Neural progenitor cell (in vitro differentiated cells): ENCODE results near the gene PPP1R9A. TPM values are rescaled to one million over a fixed set of nuclear protein-coding genes. Genes with fewer than 3 reads are reported as not detected.
A peak's percentile ranks its signal among the peaks of the same experiment; 100 is the strongest.

Experiments used
- DNase-seq: peaks from one replicate; pipeline ENCODE4 v3.0.0-alpha.2; 2016; ENCODE audit warnings: low spot score
- H2AFZ ChIP-seq: fragments of 200-600 bp; sonication (generic); replicated peaks from 2 replicates; pipeline ENCODE4 v1.6.1; 2016; ENCODE audit warnings: antibody characterized with exemption
- H3F3A ChIP-seq: fragments of 200-600 bp; sonication (generic); 2 replicates; pipeline ENCODE4 v1.6.1; 2016; ENCODE audit warnings: antibody characterized with exemption, low read depth
- H3K27ac ChIP-seq: fragments of 200-600 bp; sonication (generic); 2 replicates; pipeline ENCODE4 v1.5.1; 2016; ENCODE audit warnings: mild to moderate bottlenecking
- H3K27me3 ChIP-seq: fragments of 200-600 bp; sonication (generic); 2 replicates; pipeline ENCODE4 v1.6.1; 2016; ENCODE audit warnings: mild to moderate bottlenecking, moderate library complexity
- H3K36me3 ChIP-seq: fragments of 200-600 bp; sonication (generic); 2 replicates; pipeline ENCODE4 v1.5.1; 2016
- H3K4me1 ChIP-seq: fragments of 200-600 bp; sonication (generic); 2 replicates; pipeline ENCODE4 v1.6.1; 2016; ENCODE audit warnings: mixed run types
- H3K4me2 ChIP-seq: fragments of 200-600 bp; sonication (generic); 2 replicates; pipeline ENCODE4 v1.6.1; 2016
- H3K4me3 ChIP-seq: fragments of 200-600 bp; sonication (generic); 2 replicates; pipeline ENCODE4 v1.5.1; 2016
- H3K79me2 ChIP-seq: fragments of 200-600 bp; sonication (generic); 2 replicates; pipeline ENCODE4 v1.6.1; 2016; ENCODE audit warnings: low read depth
- H3K9ac ChIP-seq: fragments of 200-600 bp; sonication (generic); 2 replicates; pipeline ENCODE4 v1.6.1; 2016
- H3K9me3 ChIP-seq: fragments of 200-600 bp; sonication (generic); 2 replicates; pipeline ENCODE4 v1.5.1; 2016; ENCODE audit warnings: low read depth
- H4K20me1 ChIP-seq: fragments of 200-600 bp; sonication (generic); 2 replicates; pipeline ENCODE4 v1.6.1; 2016; ENCODE audit warnings: low read depth
- H3K27ac Mint-ChIP-seq: 3 replicates; pipeline ENCODE4 v1.8.0; 2021; ENCODE audit warnings: mixed read lengths
- H3K27me3 Mint-ChIP-seq: 2 replicates; pipeline ENCODE4 v1.8.0; 2022; ENCODE audit warnings: low read depth, mild to moderate bottlenecking, inconsistent platforms, moderate library complexity, mixed read lengths; ENCODE audit not compliant: insufficient read depth
- H3K36me3 Mint-ChIP-seq: 3 replicates; pipeline ENCODE4 v1.8.0; 2021; ENCODE audit warnings: mixed read lengths
- H3K4me1 Mint-ChIP-seq: 3 replicates; pipeline ENCODE4 v1.8.0; 2021; ENCODE audit warnings: mixed read lengths
- H3K4me3 Mint-ChIP-seq: 3 replicates; pipeline ENCODE4 v1.8.0; 2021; ENCODE audit warnings: mild to moderate bottlenecking, moderate library complexity, mixed read lengths
- H3K9me3 Mint-ChIP-seq: 3 replicates; pipeline ENCODE4 v1.8.0; 2020; ENCODE audit warnings: mixed read lengths
- CTCF ChIP-seq: fragments of 200-600 bp; sonication (generic); IDR thresholded peaks from 2 replicates; pipeline ENCODE4 v1.5.1; 2017; ENCODE audit warnings: antibody characterized with exemption, mild to moderate bottlenecking
- EZH2 ChIP-seq: fragments of 200-600 bp; sonication (generic); IDR thresholded peaks from 2 replicates; pipeline ENCODE4 v1.6.1; 2017; ENCODE audit warnings: antibody characterized with exemption, mild to moderate bottlenecking, moderate library complexity
- EZH2phosphoT487 ChIP-seq: fragments of 200-600 bp; sonication (generic); IDR thresholded peaks from 2 replicates; pipeline ENCODE4 v1.6.1; 2017; ENCODE audit warnings: antibody characterized with exemption
- total RNA-seq: library from RNA; depleted of rRNA; stranded (reverse); fragments of >200 nt; gene quantifications from 2 replicates; pipeline ENCODE4 v1.2.3, GENCODE V29; 2015; ENCODE audit warnings: low replicate concordance

Gene PPP1R9A
- total RNA-seq, 1 donor from 2014 or later: 40.7 TPM

- H2AFZ ChIP-seq: no peak overlapping the region
- no peak overlapping the region for H3K4me3 Mint-ChIP-seq
- DNase-seq: no peak
- H3K36me3 ChIP-seq: no peaks in the 10 kb centered on the region
- H3K4me2 ChIP-seq: no peak overlapping the region
- H3K27ac Mint-ChIP-seq: no peak overlapping the region
- H3K36me3 Mint-ChIP-seq: peaks cover 3% of the 10 kb centered on the region
- H3K9me3 ChIP-seq: no peaks in the 10 kb centered on the region
- H3K79me2 ChIP-seq: peaks cover 13% of the 10 kb centered on the region
- TF ChIP-seq EZH2 (no peak), EZH2phosphoT487 (no peak), CTCF (no peak)
- no peak overlapping the region for H3K27ac ChIP-seq
- no peaks in the 10 kb centered on the region for H3K9me3 Mint-ChIP-seq
- no peaks in the 10 kb centered on the region for H3K27me3 ChIP-seq
- H3K9ac ChIP-seq: no peak overlapping the region
- no peaks in the 10 kb centered on the region for H3K27me3 Mint-ChIP-seq
- H3K4me1 ChIP-seq: no peaks in the 10 kb centered on the region
- no peaks in the 10 kb centered on the region for H3F3A ChIP-seq
- no peak overlapping the region for H3K4me3 ChIP-seq
- H4K20me1 ChIP-seq: no peaks in the 10 kb centered on the region
- H3K4me1 Mint-ChIP-seq: no peaks in the 10 kb centered on the region
Measured at GRCh38 chr7:95035295-95035694, 127.9 kb downstream of the PPP1R9A start.

GRCh38 chr7:95041031-95041430, 133.6 kb downstream of the PPP1R9A start:
- no peaks in the 10 kb centered on the region for H3K27me3 ChIP-seq
- H3K9me3 ChIP-seq: no peaks in the 10 kb centered on the region
- no peak overlapping the region for H3K4me3 ChIP-seq
- TF ChIP-seq EZH2phosphoT487 (no peak), EZH2 (no peak), CTCF (no peak)
- H3K27me3 Mint-ChIP-seq: no peaks in the 10 kb centered on the region
- peaks cover 5% of the 10 kb centered on the region for H3K4me1 Mint-ChIP-seq
- H3K4me3 Mint-ChIP-seq: no peak overlapping the region
- no peak overlapping the region for H2AFZ ChIP-seq
- no peaks in the 10 kb centered on the region for H3K36me3 Mint-ChIP-seq
- H3K79me2 ChIP-seq: peaks cover 9% of the 10 kb centered on the region
- no peaks in the 10 kb centered on the region for H3K36me3 ChIP-seq
- H3K9me3 Mint-ChIP-seq: no peaks in the 10 kb centered on the region
- no peak overlapping the region for H3K4me2 ChIP-seq
- H3K27ac ChIP-seq: no peak overlapping the region
- no peaks in the 10 kb centered on the region for H4K20me1 ChIP-seq
- H3K4me1 ChIP-seq: peaks cover 8% of the 10 kb centered on the region
- H3F3A ChIP-seq: no peaks in the 10 kb centered on the region
- H3K27ac Mint-ChIP-seq: no peak overlapping the region
- DNase-seq: no peak
- H3K9ac ChIP-seq: no peak overlapping the region

GRCh38 chr7:95045236-95045923, 138.0 kb downstream of the PPP1R9A start:
- Mint-ChIP-seq H3K9me3 (no peaks in the 10 kb centered on the region), H3K4me3 (no peak overlapping the region), H3K36me3 (no peaks in the 10 kb centered on the region), H3K27me3 (no peaks in the 10 kb centered on the region), H3K4me1 (peaks cover 18% of the 10 kb centered on the region), H3K27ac (peak overlapping the region; percentile 58)
- TF ChIP-seq EZH2 (no peak), CTCF (peak; percentile 41), EZH2phosphoT487 (no peak)
- no peak overlapping the region for H3K9ac ChIP-seq
- H3K27me3 ChIP-seq: no peaks in the 10 kb centered on the region
- no peak overlapping the region for H3K27ac ChIP-seq
- no peak overlapping the region for H3K4me3 ChIP-seq
- DNase-seq: peak; percentile 6
- H3K4me1 ChIP-seq: peaks cover 28% of the 10 kb centered on the region
- no peaks in the 10 kb centered on the region for H3K9me3 ChIP-seq
- no peaks in the 10 kb centered on the region for H4K20me1 ChIP-seq
- H3K79me2 ChIP-seq: peaks cover 40% of the 10 kb centered on the region
- peaks cover 12% of the 10 kb centered on the region for H3F3A ChIP-seq
- no peak overlapping the region for H3K4me2 ChIP-seq
- H3K36me3 ChIP-seq: no peaks in the 10 kb centered on the region
- no peak overlapping the region for H2AFZ ChIP-seq
